ENCODE data around the gene TRIP10. TPM values are rescaled to one million over a fixed set of nuclear protein-coding genes. Genes with fewer than 3 reads are reported as not detected.

TRIP10 gene
- total and polyA plus RNA-seq, 4 donors: 3.4 to 9.9 (median 7.4) TPM

DNA sequence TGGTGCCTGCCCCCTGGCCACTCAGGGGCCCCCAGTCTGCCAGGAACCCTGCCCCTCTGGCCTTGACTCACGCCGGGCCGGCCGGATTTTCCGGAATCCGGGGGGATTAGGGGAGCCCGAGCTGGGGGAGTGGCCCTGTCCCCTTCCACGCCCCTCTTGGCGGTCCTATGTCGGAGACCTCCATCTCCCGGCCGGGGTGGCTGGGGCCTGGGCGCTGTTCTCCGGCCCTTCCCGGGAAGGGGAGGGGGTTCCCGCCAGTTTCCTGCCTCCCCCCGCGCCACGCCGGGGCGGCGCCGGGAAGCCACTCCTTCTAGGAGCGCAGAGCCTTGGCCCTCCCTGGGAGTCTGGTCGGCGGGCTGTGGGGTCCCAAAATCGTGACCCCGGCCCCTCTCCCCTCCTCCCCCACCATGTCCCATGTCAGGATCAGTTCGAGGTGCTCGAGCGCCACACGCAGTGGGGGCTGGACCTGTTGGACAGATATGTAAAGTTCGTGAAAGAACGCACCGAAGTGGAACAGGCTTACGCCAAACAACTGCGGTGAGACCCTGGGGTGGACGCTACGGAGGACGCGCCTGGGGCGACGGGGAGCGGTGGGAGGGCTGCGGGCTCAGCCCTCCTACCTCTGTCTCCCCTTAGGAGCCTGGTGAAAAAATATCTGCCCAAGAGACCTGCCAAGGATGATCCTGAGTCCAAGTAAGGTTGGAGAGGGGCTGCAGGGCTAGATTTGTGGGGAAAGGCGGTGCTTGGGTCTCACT lies 1.3 kb downstream of the TRIP10 start:
- H3K4me3 ChIP-seq (ENCODE audit: low read depth in 1 of 3, low read length in 3 of 3): peak overlapping the region; percentile 62 to 72 (median 67)
- H3K9ac ChIP-seq (ENCODE audit: low read depth in 1 of 2, low read length in 2 of 2): peak overlapping the region in 1 of 2 donors; percentile 56
- H3K36me3 ChIP-seq (ENCODE audit: control insufficient read depth in 4 of 4, insufficient read depth in 3 of 4, low read depth in 1 of 4, low read length in 3 of 4): peaks cover 0 to 4% (median 1%) of the 10 kb centered on the region in 4 donors
- no peaks in the 10 kb centered on the region for H3K9me3 ChIP-seq (ENCODE audit: control insufficient read depth in 4 of 4, low read length in 3 of 4)
- H3K27me3 ChIP-seq (ENCODE audit: control insufficient read depth in 4 of 4, insufficient read depth in 4 of 4, low read length in 3 of 4): no peaks in the 10 kb centered on the region
- WGBS: 35% methylated on average over 46 of the region's 46 CpGs
- peak overlapping the region; percentile 77 to 83 for H3K27ac ChIP-seq (ENCODE audit: low read depth in 1 of 2, low read length in 2 of 2)
- TF ChIP-seq, protein P1, sequence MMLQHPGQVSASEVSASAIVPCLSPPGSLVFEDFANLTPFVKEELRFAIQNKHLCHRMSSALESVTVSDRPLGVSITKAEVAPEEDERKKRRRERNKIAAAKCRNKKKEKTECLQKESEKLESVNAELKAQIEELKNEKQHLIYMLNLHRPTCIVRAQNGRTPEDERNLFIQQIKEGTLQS (IDR thresholded peaks at IDR 0.05): no peak
- TF ChIP-seq RXRA (IDR thresholded peaks at IDR 0.05) (no peak), FOXA1 (IDR thresholded peaks at IDR 0.05) (no peak), NR2F2 (IDR thresholded peaks at IDR 0.05) (no peak), YY1 (IDR thresholded peaks at IDR 0.05) (no peak), GABPA (IDR thresholded peaks at IDR 0.05 in 1 of 2, conservative IDR thresholded peaks at IDR 0.05 in 1 of 2) (no peak), HNF4A (conservative IDR thresholded peaks at IDR 0.05) (no peak), RAD21 (IDR thresholded peaks at IDR 0.05) (no peak), FOXA2 (IDR thresholded peaks at IDR 0.05) (no peak), CTCF (IDR thresholded peaks at IDR 0.05; ENCODE audit: low read depth, low read length, missing input control) (no peak), SP1 (IDR thresholded peaks at IDR 0.05) (no peak), TAF1 (conservative IDR thresholded peaks at IDR 0.05) (no peak), JUND (IDR thresholded peaks at IDR 0.05) (no peak), HNF4G (IDR thresholded peaks at IDR 0.05) (no peak)
- TF ChIP-seq, protein P2, sequence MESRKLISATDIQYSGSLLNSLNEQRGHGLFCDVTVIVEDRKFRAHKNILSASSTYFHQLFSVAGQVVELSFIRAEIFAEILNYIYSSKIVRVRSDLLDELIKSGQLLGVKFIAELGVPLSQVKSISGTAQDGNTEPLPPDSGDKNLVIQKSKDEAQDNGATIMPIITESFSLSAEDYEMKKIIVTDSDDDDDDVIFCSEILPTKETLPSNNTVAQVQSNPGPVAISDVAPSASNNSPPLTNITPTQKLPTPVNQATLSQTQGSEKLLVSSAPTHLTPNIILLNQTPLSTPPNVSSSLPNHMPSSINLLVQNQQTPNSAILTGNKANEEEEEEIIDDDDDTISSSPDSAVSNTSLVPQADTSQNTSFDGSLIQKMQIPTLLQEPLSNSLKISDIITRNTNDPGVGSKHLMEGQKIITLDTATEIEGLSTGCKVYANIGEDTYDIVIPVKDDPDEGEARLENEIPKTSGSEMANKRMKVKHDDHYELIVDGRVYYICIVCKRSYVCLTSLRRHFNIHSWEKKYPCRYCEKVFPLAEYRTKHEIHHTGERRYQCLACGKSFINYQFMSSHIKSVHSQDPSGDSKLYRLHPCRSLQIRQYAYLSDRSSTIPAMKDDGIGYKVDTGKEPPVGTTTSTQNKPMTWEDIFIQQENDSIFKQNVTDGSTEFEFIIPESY (IDR thresholded peaks at IDR 0.05): no peak
- TF ChIP-seq, protein P3, sequence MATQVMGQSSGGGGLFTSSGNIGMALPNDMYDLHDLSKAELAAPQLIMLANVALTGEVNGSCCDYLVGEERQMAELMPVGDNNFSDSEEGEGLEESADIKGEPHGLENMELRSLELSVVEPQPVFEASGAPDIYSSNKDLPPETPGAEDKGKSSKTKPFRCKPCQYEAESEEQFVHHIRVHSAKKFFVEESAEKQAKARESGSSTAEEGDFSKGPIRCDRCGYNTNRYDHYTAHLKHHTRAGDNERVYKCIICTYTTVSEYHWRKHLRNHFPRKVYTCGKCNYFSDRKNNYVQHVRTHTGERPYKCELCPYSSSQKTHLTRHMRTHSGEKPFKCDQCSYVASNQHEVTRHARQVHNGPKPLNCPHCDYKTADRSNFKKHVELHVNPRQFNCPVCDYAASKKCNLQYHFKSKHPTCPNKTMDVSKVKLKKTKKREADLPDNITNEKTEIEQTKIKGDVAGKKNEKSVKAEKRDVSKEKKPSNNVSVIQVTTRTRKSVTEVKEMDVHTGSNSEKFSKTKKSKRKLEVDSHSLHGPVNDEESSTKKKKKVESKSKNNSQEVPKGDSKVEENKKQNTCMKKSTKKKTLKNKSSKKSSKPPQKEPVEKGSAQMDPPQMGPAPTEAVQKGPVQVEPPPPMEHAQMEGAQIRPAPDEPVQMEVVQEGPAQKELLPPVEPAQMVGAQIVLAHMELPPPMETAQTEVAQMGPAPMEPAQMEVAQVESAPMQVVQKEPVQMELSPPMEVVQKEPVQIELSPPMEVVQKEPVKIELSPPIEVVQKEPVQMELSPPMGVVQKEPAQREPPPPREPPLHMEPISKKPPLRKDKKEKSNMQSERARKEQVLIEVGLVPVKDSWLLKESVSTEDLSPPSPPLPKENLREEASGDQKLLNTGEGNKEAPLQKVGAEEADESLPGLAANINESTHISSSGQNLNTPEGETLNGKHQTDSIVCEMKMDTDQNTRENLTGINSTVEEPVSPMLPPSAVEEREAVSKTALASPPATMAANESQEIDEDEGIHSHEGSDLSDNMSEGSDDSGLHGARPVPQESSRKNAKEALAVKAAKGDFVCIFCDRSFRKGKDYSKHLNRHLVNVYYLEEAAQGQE (IDR thresholded peaks at IDR 0.05): no peak
- no peak for DNase-seq (ENCODE audit: low spot score)
- peaks cover 9 to 40% (median 33%) of the 10 kb centered on the region in 4 donors for H3K4me1 ChIP-seq (ENCODE audit: control insufficient read depth in 4 of 4, insufficient read depth in 4 of 4, low read length in 3 of 4)
